HEK293 (cell line): ENCODE measurements around the gene IL6.

ENCODE experiments used
- IKZF3 ChIP-seq: fragments of 450-650 bp; IDR thresholded peaks from 2 replicates; pipeline ENCODE4 v1.5.0; 2018; ENCODE audit warnings: missing biosample characterization, mild to moderate bottlenecking, missing genetic modification characterization, moderate library complexity
- OVOL3 ChIP-seq: fragments of 450-650 bp; formaldehyde crosslinking; IDR thresholded peaks from 2 replicates; pipeline ENCODE4 v1.5.1; 2016; ENCODE audit warnings: missing biosample characterization, missing genetic modification characterization
- TRIM28 ChIP-seq: IDR thresholded peaks from 2 replicates; pipeline ENCODE4 v1.6.1; 2011; ENCODE audit warnings: low read length, control low read depth, borderline replicate concordance
- ZBTB1 ChIP-seq: fragments of 450-650 bp; formaldehyde crosslinking; IDR thresholded peaks from 2 replicates; pipeline ENCODE4 v1.5.1; 2016; ENCODE audit warnings: missing biosample characterization, missing genetic modification characterization
- ZNF292 ChIP-seq: fragments of 450-650 bp; formaldehyde crosslinking; IDR thresholded peaks from 2 replicates; pipeline ENCODE4 v1.5.1; 2016; ENCODE audit warnings: low read depth, missing biosample characterization, missing genetic modification characterization, borderline replicate concordance
- ZNF37A ChIP-seq: fragments of 450-650 bp; IDR thresholded peaks from 2 replicates; pipeline ENCODE4 v1.5.1; 2018; ENCODE audit warnings: missing biosample characterization, missing genetic modification characterization
- ZNF670 ChIP-seq: fragments of 450-650 bp; formaldehyde crosslinking; IDR thresholded peaks from 2 replicates; pipeline ENCODE4 v1.5.1; 2016; ENCODE audit warnings: missing biosample characterization, missing genetic modification characterization, low read depth
- TF ChIP-seq, protein P1 (sequence below): fragments of 450-650 bp; formaldehyde crosslinking; IDR thresholded peaks from 2 replicates; pipeline ENCODE4 v1.5.1; 2017; ENCODE audit warnings: missing biosample characterization, missing genetic modification characterization
- TF ChIP-seq, protein P2 (sequence below): fragments of 450-650 bp; formaldehyde crosslinking; IDR thresholded peaks from 2 replicates; pipeline ENCODE4 v1.5.1; 2016; ENCODE audit warnings: missing biosample characterization, missing genetic modification characterization

- TF ChIP-seq IKZF3 (tag by site-specific recombination) (no peak), ZNF670 (tag by site-specific recombination) (no peak), TRIM28 (no peak), ZNF37A (tag by site-specific recombination) (no peak), OVOL3 (tag by site-specific recombination) (no peak), ZBTB1 (no peak), ZNF292 (no peak)
- TF ChIP-seq, protein P1, sequence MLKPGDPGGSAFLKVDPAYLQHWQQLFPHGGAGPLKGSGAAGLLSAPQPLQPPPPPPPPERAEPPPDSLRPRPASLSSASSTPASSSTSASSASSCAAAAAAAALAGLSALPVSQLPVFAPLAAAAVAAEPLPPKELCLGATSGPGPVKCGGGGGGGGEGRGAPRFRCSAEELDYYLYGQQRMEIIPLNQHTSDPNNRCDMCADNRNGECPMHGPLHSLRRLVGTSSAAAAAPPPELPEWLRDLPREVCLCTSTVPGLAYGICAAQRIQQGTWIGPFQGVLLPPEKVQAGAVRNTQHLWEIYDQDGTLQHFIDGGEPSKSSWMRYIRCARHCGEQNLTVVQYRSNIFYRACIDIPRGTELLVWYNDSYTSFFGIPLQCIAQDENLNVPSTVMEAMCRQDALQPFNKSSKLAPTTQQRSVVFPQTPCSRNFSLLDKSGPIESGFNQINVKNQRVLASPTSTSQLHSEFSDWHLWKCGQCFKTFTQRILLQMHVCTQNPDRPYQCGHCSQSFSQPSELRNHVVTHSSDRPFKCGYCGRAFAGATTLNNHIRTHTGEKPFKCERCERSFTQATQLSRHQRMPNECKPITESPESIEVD = no peak
- TF ChIP-seq, protein P2, sequence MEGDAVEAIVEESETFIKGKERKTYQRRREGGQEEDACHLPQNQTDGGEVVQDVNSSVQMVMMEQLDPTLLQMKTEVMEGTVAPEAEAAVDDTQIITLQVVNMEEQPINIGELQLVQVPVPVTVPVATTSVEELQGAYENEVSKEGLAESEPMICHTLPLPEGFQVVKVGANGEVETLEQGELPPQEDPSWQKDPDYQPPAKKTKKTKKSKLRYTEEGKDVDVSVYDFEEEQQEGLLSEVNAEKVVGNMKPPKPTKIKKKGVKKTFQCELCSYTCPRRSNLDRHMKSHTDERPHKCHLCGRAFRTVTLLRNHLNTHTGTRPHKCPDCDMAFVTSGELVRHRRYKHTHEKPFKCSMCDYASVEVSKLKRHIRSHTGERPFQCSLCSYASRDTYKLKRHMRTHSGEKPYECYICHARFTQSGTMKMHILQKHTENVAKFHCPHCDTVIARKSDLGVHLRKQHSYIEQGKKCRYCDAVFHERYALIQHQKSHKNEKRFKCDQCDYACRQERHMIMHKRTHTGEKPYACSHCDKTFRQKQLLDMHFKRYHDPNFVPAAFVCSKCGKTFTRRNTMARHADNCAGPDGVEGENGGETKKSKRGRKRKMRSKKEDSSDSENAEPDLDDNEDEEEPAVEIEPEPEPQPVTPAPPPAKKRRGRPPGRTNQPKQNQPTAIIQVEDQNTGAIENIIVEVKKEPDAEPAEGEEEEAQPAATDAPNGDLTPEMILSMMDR = no peak
Observed at GRCh38 chr7:22771872-22772228, 44.9 kb downstream of the IL6 start.
